Left forelimb (tissue), 1 donor: Measurements from ENCODE around the gene COX6A1.
A peak's percentile ranks its signal among the peaks of the same experiment; 100 is the strongest.
"Not testable (repeated sequence)": the region's sequence is repeated elsewhere in the genome, so short reads cannot be mapped to it uniquely, and the experiment has no call there.

ENCODE experiments used
- DNase-seq: peaks from one replicate; pipeline ENCODE4 v3.0.0-alpha.2; 2018; ENCODE audit warnings: low spot score

The COX6A1 gene

DNA sequence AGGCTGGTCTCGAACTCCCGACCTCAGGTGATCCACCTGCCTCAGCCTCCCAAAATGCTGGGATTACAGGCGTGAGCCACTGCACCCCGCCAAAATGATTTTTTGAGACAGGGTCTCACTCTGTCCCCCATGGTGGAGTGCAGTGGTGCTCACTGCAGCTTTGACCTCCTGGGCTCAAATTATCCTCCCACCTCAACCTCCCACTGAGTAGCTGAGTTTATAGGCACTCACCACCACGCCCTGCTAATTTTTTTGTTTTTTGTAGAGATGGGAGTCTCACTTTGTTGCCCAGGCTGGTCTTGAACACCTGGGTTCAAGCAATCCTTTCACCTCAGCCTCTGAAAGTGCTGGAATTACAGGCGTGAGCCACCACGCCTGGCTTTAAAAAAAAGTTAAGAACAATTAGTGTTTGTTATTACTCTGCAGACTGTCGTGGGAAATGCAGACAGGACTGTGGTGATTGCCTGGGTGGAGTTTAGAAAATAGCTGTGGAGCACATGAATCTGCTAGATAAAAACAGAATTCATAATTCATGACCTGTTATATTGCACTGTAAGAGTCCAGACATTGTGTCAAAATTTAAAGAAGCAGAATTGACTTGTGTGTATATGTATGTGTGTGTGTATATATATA is 9.2 kb upstream of the COX6A1 start:
- no peak for DNase-seq

DNA sequence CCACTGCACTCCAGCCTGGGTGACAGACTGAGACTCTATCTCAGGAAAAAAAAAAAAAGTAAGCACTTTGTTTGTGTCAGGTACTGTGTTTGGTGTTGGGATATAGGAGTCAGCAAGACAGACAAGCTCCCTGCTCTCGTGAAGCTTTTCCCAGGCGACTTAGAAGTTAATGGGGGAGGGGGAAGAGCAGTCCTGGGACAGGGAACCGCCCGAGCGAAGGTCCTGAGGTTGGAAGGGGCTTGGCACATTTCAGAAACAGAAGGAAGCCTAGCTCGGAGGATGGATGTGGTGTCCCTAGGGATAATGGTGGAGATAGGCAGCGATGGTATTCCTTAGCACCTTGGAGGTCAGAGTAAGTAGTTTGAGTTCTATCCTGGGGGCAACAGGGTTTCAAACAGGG is 8.5 kb upstream of the COX6A1 start:
- DNase-seq: no peak

DNA sequence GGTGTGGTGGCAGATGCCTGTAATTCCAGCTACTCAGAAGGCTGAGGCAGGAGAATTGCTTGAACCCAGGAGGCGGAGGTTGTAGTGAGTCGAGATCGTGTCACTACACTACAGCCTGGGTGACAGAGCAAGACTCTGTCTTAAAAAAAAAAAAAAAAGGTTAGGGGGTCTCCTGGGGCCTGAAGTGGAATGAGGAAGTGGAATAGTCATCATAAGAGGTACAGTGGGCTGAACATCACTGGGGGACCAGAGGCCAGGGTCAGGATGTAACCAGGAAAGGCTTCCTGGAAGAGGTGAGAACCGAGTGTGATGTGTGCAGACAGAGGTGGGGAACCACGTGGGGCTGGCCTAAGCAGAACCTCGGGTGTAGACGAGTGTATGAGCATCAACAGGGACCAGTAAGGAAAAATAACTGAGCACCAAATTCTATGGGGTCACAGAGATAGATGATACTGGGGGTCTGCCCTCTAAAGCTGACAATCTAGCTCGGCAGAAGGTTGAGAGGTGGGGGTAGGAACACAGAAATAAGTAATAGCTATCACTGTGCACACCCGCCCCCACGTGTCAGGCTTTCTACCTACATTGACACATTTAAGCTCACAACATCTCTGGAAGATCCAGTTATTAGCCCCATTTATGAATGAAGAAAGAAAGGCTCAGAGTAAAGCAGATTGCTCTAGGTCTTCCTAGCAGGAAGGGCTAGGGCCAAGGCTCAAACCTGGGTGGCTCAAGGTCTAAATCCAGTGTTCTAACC is 5.0 kb upstream of the COX6A1 start:
- no peak for DNase-seq

DNA sequence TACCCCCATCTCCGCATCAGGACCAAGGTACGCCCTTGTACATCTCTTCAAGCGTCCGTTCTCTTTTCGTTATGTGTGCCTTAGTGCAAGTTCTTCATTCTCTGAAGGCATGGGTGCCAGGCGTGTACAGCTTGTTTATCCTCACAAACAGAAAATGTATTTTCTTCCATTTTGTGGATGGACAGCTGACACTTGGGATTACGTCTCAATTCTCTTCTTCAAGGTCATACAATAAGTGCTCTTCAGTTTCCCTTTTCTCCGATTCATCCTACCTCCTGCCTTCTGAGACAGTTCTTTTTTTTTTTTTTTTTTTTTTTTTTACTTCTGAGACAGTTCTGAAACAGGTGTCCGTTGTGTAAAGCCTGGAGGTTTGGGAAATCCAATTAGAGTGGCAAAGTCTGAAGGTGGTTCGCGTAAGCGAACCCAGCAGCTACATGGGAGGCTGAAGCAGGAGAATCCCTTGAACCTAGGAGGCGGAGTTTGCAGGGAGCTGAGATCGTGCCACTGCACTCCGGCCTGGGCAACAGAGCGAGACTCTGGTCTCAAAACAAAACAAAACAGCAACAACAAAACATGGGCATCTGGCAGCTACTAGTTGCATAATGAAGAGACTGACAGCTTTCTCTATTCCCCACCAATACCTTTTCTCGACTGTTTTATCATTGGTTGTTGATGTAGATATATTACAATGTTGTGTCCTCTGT is 734 bp downstream of the COX6A1 start:
- DNase-seq: no peak

DNA sequence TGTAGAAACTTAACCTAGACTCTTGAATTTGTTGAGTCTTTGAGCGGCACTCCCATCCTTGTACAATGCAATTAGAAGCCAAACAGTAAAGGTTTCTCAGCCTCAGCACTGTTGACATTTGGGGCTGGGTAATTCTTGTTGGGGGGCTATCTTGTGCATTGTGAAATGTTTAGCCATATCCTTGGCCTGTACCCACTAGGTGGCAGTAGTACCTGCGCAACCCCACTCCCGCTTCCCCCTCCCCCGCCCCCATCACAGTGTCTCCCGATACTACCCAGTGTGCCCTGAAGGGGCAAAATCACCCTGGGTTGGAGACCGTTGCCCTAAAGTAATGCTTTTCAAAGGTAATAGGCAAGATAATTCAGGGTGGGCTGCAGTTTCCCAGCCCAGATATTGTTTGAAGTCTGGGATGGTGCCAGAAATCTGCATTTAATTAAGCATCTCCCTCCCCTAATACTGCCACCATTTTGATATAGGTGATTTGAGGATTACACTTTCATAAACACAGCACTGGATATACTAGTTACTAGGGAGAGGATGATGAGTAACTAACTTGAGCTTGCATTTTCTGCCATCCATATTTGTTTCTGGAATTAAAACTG is 1.8 kb downstream of the COX6A1 start:
- peak; percentile 69 for DNase-seq

DNA sequence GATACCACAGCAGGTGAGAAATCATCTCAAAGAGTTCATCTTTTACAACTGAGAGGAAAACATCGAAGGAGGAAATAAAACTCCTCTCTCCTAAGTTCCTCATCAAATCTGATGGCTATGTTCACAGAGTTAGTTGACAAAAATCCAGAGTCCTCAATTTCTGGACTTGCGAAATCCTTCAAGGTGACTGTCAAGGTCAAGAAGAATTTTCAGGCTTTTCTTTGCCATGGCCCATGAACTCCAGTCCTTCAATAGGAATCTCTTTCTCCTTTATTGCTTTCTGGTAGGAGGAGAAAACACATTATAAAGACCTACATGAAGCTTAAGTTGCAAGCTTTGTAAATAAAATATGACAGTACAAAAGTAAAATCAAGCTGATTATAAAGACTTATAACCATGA is 6.8 kb downstream of the COX6A1 start:
- no peak for DNase-seq

DNA sequence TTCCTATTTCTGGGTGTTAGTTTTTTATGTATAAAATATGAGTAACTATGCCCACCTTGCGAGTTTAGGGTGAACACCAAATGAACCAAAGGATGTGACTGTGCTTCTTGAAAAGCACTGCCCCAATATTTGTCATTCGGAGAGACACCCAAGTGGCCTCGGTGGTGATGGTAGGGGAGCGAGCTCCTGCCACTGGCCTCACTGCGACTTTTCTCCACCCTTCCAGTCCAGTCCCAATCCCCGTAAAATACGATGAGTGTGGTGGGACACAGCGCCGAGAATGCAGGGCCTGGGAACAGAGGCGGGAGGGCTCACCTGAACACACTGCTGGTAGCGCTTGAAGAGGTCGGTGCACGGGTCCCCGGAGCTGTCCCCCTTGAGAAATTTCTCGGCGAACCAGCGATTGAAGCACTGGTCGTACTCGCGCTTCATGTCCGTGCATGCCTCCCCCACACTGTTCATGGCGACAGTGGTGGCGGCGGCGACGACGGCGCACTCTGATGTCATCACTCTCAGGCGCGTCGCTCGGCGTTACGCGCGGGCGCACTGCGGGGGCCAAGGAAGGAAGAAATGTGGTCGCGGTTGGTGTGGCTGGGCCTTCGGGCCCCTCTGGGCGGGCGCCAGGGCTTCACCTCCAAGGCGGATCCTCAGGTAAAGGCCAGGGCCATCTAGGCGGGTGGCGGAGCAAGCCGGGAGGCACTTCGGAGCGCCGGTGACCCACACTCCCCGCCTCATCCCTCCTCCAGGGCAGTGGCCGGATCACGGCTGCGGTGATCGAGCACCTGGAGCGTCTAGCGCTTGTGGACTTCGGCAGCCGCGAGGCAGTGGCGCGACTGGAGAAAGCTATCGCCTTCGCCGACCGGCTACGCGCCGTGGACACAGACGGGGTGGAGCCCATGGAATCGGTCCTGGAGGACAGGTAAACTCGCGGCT is 8.3 kb downstream of the COX6A1 start, which contains the start of the genes GATC and TRIAP1:
Gene GATC (plus strand): TSS at position 534 of the 933 bp plus-strand sequence. CDS start 37 bp downstream, at position 571.
Gene TRIAP1 (minus strand): TSS at position 474 of the 933 bp plus-strand sequence. CDS start 12 bp downstream, at position 462.
- DNase-seq: peak; percentile 95

DNA sequence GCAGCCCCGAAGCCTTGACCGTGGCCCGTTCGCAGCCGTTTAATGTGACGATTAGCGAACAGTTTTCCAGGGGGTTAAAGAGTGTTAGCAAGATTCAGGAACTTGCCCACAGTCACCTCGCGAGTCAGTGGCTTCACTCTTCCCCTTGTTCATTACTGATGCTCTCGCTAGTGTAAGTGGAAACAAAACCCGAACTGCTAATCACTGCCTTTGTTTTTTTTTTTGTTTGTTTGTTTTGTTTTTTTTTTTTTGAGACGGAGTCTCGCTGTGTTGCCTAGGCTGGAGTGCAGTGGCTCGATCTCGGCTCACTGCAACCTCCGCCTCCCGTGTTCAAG is 8.9 kb downstream of the COX6A1 start:
- DNase-seq: not testable (repeated sequence)

DNA sequence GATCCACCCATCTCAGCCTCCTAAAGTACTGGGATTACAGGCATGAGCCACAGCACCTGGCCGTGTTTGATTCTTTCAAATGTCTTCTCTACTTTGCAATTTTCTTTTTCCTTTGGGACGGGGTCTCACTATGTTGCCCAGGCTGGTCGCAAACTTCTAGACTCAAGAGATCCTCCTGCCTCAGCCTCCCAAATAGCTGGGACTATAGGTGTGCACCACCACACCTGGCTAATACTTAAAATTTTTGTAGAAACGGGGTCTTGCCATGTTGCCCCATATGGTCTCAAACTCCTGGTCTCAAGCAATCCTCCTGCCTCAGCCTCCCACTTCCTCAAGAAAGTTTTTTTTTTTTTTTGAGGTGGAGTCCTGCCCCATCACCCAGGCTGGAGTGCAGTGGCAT is 10.1 kb downstream of the COX6A1 start:
- DNase-seq: no peak

DNA sequence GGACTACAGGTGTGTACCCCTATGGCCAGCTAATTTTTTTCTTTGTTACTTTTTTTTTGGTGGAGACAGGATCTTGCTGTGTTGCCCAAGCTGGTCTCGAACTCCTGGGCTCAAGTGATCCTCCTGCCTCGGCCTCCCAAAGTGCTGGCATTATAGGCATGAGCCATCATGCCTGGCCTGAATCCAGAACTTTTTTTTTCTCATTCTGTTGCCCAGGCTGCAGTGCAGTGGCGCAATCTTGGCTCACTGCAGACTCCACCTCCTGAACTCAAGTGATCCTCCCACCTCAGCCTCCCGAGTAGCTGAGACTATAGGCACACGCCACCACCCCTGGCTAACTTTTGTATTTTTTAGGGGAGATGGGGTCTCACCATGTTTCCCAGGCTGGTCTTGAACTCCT is 14.6 kb downstream of the COX6A1 start:
- DNase-seq: not testable (repeated sequence)

DNA sequence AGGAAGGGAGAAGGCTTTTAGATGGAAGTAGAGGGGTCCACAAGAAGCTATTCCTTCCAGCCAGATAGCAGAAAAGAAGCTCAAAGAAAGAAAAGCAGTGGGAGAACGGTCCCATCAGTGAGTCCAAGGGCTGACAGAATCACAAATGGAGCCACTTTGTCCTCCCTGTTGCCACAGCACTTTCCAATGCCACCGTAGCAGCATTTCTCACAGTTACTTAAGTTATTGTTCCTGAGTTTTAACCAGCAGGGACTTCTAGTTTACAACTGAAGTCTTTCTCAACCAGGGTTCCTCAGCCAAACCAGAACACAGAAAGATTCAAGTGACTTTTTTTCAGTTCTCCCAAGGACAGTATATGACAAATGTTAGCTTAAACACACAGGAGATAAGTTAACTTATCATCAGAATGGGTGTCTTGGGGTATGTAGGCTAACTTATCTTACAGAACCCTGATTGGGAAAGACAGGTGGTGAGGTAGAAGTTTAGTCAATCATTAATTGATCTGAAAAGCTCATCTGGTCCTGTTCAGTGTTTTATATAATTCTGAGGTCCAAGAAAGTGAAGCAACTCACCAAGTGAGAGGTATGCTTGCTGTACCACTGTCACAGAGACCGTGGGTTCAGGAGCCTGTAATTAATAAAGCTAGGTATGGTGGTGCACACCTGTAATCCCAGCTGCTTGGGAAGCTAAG is 15.3 kb downstream of the COX6A1 start:
- DNase-seq: no peak

DNA sequence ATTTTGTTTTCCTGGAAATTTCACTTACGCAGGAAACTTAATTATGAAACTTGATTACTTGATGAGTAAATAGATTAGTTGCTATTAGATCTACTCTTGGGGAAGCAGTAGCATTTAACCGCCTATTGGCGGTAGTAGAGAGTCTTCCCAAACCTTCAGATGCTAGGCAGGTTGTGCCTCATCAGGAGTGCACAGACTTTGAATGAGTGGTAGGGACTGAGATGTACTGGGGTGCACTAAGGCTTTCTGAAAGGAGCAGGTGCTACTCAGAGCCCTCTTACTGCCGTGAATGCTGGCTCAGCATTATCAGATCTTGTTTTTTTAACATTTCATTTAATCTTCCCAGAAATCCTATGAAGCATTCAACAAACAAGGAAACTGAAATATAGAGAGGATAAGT is 16.1 kb downstream of the COX6A1 start:
- no peak for DNase-seq

DNA sequence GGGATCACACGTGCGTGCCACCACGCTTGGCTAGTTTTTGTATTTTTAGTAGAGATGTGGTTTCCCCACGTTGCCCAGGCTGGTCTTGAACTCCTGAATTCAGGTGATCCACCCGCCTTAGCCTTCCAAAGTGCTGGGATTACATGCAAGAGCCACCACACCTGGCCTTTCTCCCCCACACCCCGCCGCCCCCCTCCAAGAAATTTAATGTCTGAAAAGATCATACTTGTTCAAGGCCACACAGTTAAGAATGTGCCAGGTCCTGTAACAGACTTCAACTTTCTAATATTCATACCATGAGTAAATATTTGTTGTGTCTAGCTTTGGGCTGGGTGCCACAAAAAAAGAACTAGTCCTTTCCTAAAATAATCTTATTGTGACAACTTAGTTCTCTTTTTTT is 17.4 kb downstream of the COX6A1 start:
- no peak for DNase-seq

DNA sequence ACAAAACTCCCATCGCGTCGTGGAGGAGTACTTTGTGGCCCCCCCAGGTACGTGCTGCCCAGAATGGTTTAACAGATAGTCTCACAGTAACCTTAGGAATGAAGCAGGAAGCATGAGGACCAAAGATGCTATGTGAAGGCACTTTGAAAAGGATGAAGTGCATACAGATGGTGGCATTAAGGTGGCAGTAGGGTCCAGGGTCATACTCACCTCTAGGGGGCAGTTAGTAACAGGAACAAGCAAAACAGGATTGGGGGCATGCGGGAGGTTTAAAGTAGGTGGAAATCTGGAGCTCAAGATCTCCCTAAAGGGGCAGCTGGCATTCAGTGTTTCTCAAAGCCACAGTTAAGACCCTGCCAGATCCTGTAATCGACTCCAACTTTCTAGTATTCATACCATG is 19.2 kb downstream of the COX6A1 start:
- DNase-seq: no peak

DNA sequence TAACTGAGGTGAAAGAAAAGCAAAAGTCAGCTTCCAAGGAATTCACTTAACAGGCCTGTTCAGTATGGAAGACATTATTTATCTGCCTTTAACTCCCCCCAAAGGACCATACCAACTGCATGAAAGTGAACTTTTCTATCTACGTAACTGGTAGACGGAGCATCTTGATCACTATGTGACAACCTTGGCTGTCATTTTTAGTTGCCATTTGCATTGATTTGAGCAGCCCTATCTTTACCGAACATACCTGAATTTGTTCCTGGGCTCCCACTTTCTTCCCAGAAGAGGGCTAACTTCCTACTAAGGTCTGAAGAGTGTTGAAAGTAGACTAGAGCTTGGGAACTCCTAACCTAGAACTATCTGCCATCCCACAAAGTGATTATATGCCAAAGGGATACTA is 22.2 kb downstream of the COX6A1 start:
- DNase-seq: no peak

DNA sequence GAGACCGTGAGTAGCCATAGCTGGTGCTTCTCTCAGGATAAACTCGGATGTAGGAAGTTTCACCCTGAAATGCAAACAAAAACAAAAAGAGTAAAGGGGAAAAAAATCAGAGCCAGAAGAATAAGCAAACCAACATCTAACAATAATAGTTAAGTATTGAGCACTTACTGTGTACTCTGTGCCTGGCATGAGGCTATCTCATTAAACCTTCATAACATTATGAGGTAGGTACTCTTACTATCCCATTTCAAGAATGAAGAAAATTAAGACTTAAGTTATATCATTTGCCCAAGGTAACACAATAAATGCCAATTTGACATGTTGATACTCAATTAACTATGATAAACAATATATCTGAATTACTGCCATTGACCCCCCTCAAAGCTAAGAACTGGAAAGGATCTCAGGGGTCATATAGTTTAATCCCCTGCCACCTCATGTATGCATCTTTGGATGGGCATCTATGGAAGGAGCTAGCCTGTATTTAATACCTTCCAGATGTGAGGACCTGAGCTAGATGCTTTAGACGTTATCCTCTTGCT is 24.3 kb downstream of the COX6A1 start:
- no peak for DNase-seq

DNA sequence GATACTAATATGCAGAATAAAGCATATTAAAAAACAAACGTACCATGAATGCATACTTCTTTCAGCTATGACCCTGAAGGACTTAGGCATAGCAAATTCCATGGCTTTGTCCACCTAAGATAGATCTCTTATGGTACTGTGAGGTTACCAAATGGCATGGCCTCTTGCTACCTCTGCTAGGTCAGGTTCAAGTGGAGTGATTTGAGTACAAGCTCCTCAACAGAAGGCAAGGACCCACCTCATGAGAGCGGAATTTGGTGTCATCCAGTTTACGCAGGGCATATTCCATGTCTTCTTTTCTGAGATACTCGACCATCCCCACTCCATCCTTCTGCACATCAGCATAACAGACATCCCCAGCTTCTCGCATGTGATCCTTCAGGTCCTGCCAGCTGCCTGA is 25.8 kb downstream of the COX6A1 start:
- DNase-seq: no peak

DNA sequence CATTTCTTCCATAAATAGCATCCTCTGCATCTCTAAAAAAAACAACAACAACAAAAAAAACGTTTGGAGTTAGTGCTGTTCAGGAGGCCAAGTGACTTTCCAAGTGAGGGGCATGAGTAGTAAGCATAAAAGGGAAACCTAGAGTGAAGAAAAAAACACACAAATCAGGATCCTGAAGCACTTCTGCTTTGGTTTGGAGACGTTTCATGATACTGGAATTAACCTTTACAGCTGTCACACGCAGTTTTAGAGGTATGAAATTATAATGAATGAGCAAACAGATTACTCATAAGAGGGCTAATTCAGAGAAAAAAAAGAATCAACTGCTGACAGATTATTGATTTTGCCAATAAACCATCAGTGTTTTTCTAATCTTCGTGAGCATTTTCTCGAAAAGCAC is 27.8 kb downstream of the COX6A1 start:
- DNase-seq: no peak

DNA sequence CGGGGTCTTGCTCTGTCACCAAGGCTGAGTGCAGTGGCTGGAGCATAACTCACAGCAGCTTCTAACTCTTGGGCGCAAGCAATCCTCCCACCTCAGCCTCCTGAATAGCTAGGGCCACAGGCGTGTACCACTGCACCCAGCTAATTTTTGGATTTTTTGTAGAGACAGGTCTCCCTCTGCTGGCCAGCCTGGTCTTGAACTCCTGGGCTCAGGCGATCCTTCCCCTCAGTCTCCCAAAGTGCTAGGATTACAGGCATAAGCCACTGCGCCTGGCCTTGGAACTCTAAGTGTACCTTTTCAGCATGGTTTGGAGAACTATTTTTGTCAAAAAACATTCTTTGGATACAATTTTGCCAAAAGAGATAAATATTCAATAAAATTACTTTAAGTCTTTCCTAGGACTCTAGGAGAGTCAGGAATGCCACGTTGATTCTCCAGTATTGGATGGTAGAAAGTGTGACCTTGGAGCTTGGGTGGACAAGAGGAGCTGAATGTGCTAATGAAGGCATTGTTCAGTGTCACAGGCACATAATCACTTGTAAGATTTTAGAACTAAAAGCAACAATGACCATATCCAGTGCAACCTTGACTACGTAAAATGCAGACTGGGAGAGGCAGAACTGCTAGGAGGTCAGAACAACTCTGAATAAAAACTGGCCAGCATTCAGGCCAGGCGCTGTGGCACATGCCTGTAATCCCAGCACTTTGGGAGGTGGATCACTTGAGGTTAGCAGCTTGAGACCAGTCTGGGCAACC is 28.8 kb downstream of the COX6A1 start:
- DNase-seq: no peak

DNA sequence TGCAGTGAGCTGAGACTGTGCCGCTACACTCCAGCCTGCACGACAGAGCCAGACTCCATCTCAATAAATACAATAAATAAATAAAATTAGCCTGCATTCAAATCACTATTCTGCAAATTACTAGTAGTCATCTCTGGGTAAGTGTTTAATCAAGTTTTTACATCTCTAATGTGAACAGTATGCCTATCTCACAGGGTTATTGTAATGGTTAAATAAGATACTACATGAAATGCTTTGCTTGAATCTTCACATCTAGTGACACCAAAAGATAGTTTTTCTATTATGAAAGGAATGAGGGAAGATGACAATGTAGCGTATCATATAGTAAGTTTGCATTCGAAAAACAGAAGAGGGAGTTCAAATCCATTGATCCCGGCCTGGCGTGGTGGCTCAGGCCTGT is 29.5 kb downstream of the COX6A1 start:
- no peak for DNase-seq
